Measurements from ENCODE around the gene FBXO28.
A peak's percentile ranks its signal among the peaks of the same experiment; 100 is the strongest.

The FBXO28 gene

GRCh38 chr1:224098007-224098406 lies 15.9 kb upstream of the FBXO28 start:
- Histone ChIP-seq H3K27me3 (ENCODE audit: control insufficient read depth, insufficient read depth, low read length) (no peaks in the 10 kb centered on the region), H3K4me3 (ENCODE audit: low read depth, low read length) (no peak overlapping the region), H3K4me1 (ENCODE audit: control insufficient read depth, insufficient read depth, low read length) (no peaks in the 10 kb centered on the region), H3K9ac (ENCODE audit: low read depth, low read length) (no peak overlapping the region), H3K36me3 (ENCODE audit: control insufficient read depth, insufficient read depth, low read length) (no peaks in the 10 kb centered on the region), H3K9me3 (ENCODE audit: control insufficient read depth, insufficient read depth, low read length) (no peaks in the 10 kb centered on the region)

- Histone ChIP-seq H3K4me1 (ENCODE audit: control insufficient read depth, insufficient read depth, low read length) (no peaks in the 10 kb centered on the region), H3K27me3 (ENCODE audit: control insufficient read depth, insufficient read depth, low read length) (no peaks in the 10 kb centered on the region), H3K9ac (ENCODE audit: low read depth, low read length) (no peak overlapping the region), H3K4me3 (ENCODE audit: low read depth, low read length) (no peak overlapping the region), H3K9me3 (ENCODE audit: control insufficient read depth, insufficient read depth, low read length) (no peaks in the 10 kb centered on the region), H3K36me3 (ENCODE audit: control insufficient read depth, insufficient read depth, low read length) (no peaks in the 10 kb centered on the region)
Observed at GRCh38 chr1:224106568-224107281, 7.2 kb upstream of the FBXO28 start.

- no peaks in the 10 kb centered on the region for H3K27me3 ChIP-seq (ENCODE audit: control insufficient read depth, insufficient read depth, low read length)
- no peaks in the 10 kb centered on the region for H3K4me1 ChIP-seq (ENCODE audit: control insufficient read depth, insufficient read depth, low read length)
- no peak overlapping the region for H3K4me3 ChIP-seq (ENCODE audit: low read depth, low read length)
- no peaks in the 10 kb centered on the region for H3K36me3 ChIP-seq (ENCODE audit: control insufficient read depth, insufficient read depth, low read length)
- H3K9me3 ChIP-seq (ENCODE audit: control insufficient read depth, insufficient read depth, low read length), result no peaks in the 10 kb centered on the region
- H3K9ac ChIP-seq (ENCODE audit: low read depth, low read length), result no peak overlapping the region
Observed at GRCh38 chr1:224107282-224107625, 6.7 kb upstream of the FBXO28 start.

GRCh38 chr1:224108991-224109390 lies 4.9 kb upstream of the FBXO28 start:
- Histone ChIP-seq H3K27me3 (ENCODE audit: control insufficient read depth, insufficient read depth, low read length) (no peaks in the 10 kb centered on the region), H3K4me1 (ENCODE audit: control insufficient read depth, insufficient read depth, low read length) (peaks cover 4% of the 10 kb centered on the region), H3K9me3 (ENCODE audit: control insufficient read depth, insufficient read depth, low read length) (no peaks in the 10 kb centered on the region), H3K4me3 (ENCODE audit: low read depth, low read length) (no peak overlapping the region), H3K9ac (ENCODE audit: low read depth, low read length) (no peak overlapping the region), H3K36me3 (ENCODE audit: control insufficient read depth, insufficient read depth, low read length) (no peaks in the 10 kb centered on the region)

GRCh38 chr1:224109981-224110380 lies 3.9 kb upstream of the FBXO28 start:
- Histone ChIP-seq H3K27me3 (ENCODE audit: control insufficient read depth, insufficient read depth, low read length) (no peaks in the 10 kb centered on the region), H3K9ac (ENCODE audit: low read depth, low read length) (no peak overlapping the region), H3K9me3 (ENCODE audit: control insufficient read depth, insufficient read depth, low read length) (no peaks in the 10 kb centered on the region), H3K4me3 (ENCODE audit: low read depth, low read length) (no peak overlapping the region), H3K36me3 (ENCODE audit: control insufficient read depth, insufficient read depth, low read length) (no peaks in the 10 kb centered on the region), H3K4me1 (ENCODE audit: control insufficient read depth, insufficient read depth, low read length) (peaks cover 4% of the 10 kb centered on the region)

GRCh38 chr1:224113005-224113404 lies 906 bp upstream of the FBXO28 start:
- Histone ChIP-seq H3K36me3 (ENCODE audit: control insufficient read depth, insufficient read depth, low read length) (no peaks in the 10 kb centered on the region), H3K27me3 (ENCODE audit: control insufficient read depth, insufficient read depth, low read length) (no peaks in the 10 kb centered on the region), H3K9ac (ENCODE audit: low read depth, low read length) (no peak overlapping the region), H3K9me3 (ENCODE audit: control insufficient read depth, insufficient read depth, low read length) (no peaks in the 10 kb centered on the region), H3K4me1 (ENCODE audit: control insufficient read depth, insufficient read depth, low read length) (peaks cover 7% of the 10 kb centered on the region), H3K4me3 (ENCODE audit: low read depth, low read length) (no peak overlapping the region)

- H3K4me1 ChIP-seq (ENCODE audit: control insufficient read depth, insufficient read depth, low read length), result peaks cover 7% of the 10 kb centered on the region
- no peaks in the 10 kb centered on the region for H3K36me3 ChIP-seq (ENCODE audit: control insufficient read depth, insufficient read depth, low read length)
- no peak overlapping the region for H3K9ac ChIP-seq (ENCODE audit: low read depth, low read length)
- peak overlapping the region; percentile 91 for H3K4me3 ChIP-seq (ENCODE audit: low read depth, low read length)
- no peaks in the 10 kb centered on the region for H3K9me3 ChIP-seq (ENCODE audit: control insufficient read depth, insufficient read depth, low read length)
- H3K27me3 ChIP-seq (ENCODE audit: control insufficient read depth, insufficient read depth, low read length), result no peaks in the 10 kb centered on the region
Observed at GRCh38 chr1:224113545-224113917, 380 bp upstream of the FBXO28 start.

- Histone ChIP-seq H3K4me1 (ENCODE audit: control insufficient read depth, insufficient read depth, low read length) (peaks cover 7% of the 10 kb centered on the region), H3K36me3 (ENCODE audit: control insufficient read depth, insufficient read depth, low read length) (no peaks in the 10 kb centered on the region), H3K27me3 (ENCODE audit: control insufficient read depth, insufficient read depth, low read length) (no peaks in the 10 kb centered on the region), H3K4me3 (ENCODE audit: low read depth, low read length) (peak overlapping the region; percentile 91), H3K9me3 (ENCODE audit: control insufficient read depth, insufficient read depth, low read length) (no peaks in the 10 kb centered on the region), H3K9ac (ENCODE audit: low read depth, low read length) (peak overlapping the region; percentile 96)
Observed at GRCh38 chr1:224114787-224115175, 870 bp downstream of the FBXO28 start.

- H3K9ac ChIP-seq (ENCODE audit: low read depth, low read length), result no peak overlapping the region
- H3K36me3 ChIP-seq (ENCODE audit: control insufficient read depth, insufficient read depth, low read length), result no peaks in the 10 kb centered on the region
- no peaks in the 10 kb centered on the region for H3K9me3 ChIP-seq (ENCODE audit: control insufficient read depth, insufficient read depth, low read length)
- H3K27me3 ChIP-seq (ENCODE audit: control insufficient read depth, insufficient read depth, low read length), result no peaks in the 10 kb centered on the region
- peaks cover 7% of the 10 kb centered on the region for H3K4me1 ChIP-seq (ENCODE audit: control insufficient read depth, insufficient read depth, low read length)
- peak overlapping the region; percentile 1 for H3K4me3 ChIP-seq (ENCODE audit: low read depth, low read length)
Observed at GRCh38 chr1:224116131-224116530, 2.2 kb downstream of the FBXO28 start.

GRCh38 chr1:224118688-224119087 lies 4.8 kb downstream of the FBXO28 start:
- H3K9me3 ChIP-seq (ENCODE audit: control insufficient read depth, insufficient read depth, low read length), result no peaks in the 10 kb centered on the region
- H3K4me1 ChIP-seq (ENCODE audit: control insufficient read depth, insufficient read depth, low read length), result peaks cover 3% of the 10 kb centered on the region
- no peak overlapping the region for H3K9ac ChIP-seq (ENCODE audit: low read depth, low read length)

GRCh38 chr1:224123136-224123535 lies 9.2 kb downstream of the FBXO28 start:
- Histone ChIP-seq H3K4me1 (ENCODE audit: control insufficient read depth, insufficient read depth, low read length) (no peaks in the 10 kb centered on the region), H3K4me3 (ENCODE audit: low read depth, low read length) (no peak overlapping the region), H3K9me3 (ENCODE audit: control insufficient read depth, insufficient read depth, low read length) (no peaks in the 10 kb centered on the region), H3K36me3 (ENCODE audit: control insufficient read depth, insufficient read depth, low read length) (no peaks in the 10 kb centered on the region), H3K9ac (ENCODE audit: low read depth, low read length) (no peak overlapping the region), H3K27me3 (ENCODE audit: control insufficient read depth, insufficient read depth, low read length) (no peaks in the 10 kb centered on the region)

More at GRCh38 chr1:224118688-224119087, 4.8 kb downstream of the FBXO28 start:
- Histone ChIP-seq H3K4me3 (ENCODE audit: low read depth, low read length) (no peak overlapping the region), H3K27me3 (ENCODE audit: control insufficient read depth, insufficient read depth, low read length) (no peaks in the 10 kb centered on the region), H3K36me3 (ENCODE audit: control insufficient read depth, insufficient read depth, low read length) (no peaks in the 10 kb centered on the region)

- Histone ChIP-seq H3K9me3 (ENCODE audit: control insufficient read depth, insufficient read depth, low read length) (no peaks in the 10 kb centered on the region), H3K27me3 (ENCODE audit: control insufficient read depth, insufficient read depth, low read length) (no peaks in the 10 kb centered on the region), H3K36me3 (ENCODE audit: control insufficient read depth, insufficient read depth, low read length) (no peaks in the 10 kb centered on the region), H3K4me3 (ENCODE audit: low read depth, low read length) (no peak overlapping the region), H3K4me1 (ENCODE audit: control insufficient read depth, insufficient read depth, low read length) (no peaks in the 10 kb centered on the region), H3K9ac (ENCODE audit: low read depth, low read length) (no peak overlapping the region)
Observed at GRCh38 chr1:224124220-224124619, 10.3 kb downstream of the FBXO28 start.
